Measurements from ENCODE around the gene RSL1D1.

The RSL1D1 gene

GRCh38 chr16:11784038-11784369 lies 67.3 kb downstream of the RSL1D1 start:
- Histone ChIP-seq H3K27me3 (ENCODE audit: control insufficient read depth, insufficient read depth, low read length) (no peaks in the 10 kb centered on the region), H3K9ac (ENCODE audit: low read length) (no peak overlapping the region), H3K4me3 (ENCODE audit: low read length) (no peak overlapping the region), H3K9me3 (ENCODE audit: control insufficient read depth, low read depth, low read length) (no peaks in the 10 kb centered on the region), H3K36me3 (ENCODE audit: control insufficient read depth, low read depth, low read length) (no peaks in the 10 kb centered on the region), H3K4me1 (ENCODE audit: control insufficient read depth, low read depth, low read length) (no peaks in the 10 kb centered on the region), H3K27ac (ENCODE audit: low read length) (no peak overlapping the region)
